GM23338 (cell line): ENCODE measurements around the gene ITIH5. TPM values are rescaled to one million over a fixed set of nuclear protein-coding genes. Genes with fewer than 3 reads are reported as not detected.

Experiments
- CREB1 ChIP-seq: fragments of 250-450 bp; sonication (Bioruptor Pico); IDR thresholded peaks from 2 replicates; pipeline ENCODE4 v1.5.0; 2020; ENCODE audit warnings: low read depth, mild to moderate bottlenecking, moderate library complexity
- CTCF ChIP-seq, 2 experiments: fragments of 200-600 bp in 1 of 2; sonication (generic) in 1 of 2; conservative IDR thresholded peaks; 2 replicates each; pipeline versions ENCODE4 v1.5.1 to v1.6.1; 2016 to 2017; ENCODE audit warnings: antibody characterized with exemption in 2 of 2, low read depth in 2 of 2, mild to moderate bottlenecking in 2 of 2, moderate library complexity in 1 of 2
- ETS1 ChIP-seq: IDR thresholded peaks from 2 replicates; pipeline ENCODE4 v1.6.1; 2016; ENCODE audit warnings: antibody characterized with exemption
- EZH2 ChIP-seq: fragments of 200-600 bp; sonication (generic); IDR thresholded peaks from one replicate; pipeline ENCODE4 v1.8.0; 2017; ENCODE audit warnings: antibody characterized with exemption, mild to moderate bottlenecking, low read depth; ENCODE audit not compliant: unreplicated experiment
- JUNB ChIP-seq: IDR thresholded peaks from one replicate; pipeline ENCODE4 v1.6.1; 2016; ENCODE audit warnings: antibody characterized with exemption; ENCODE audit not compliant: unreplicated experiment
- NANOG ChIP-seq: IDR thresholded peaks from 2 replicates; pipeline ENCODE4 v1.6.1; 2016; ENCODE audit warnings: antibody characterized with exemption, borderline replicate concordance
- POLR2AphosphoS5 ChIP-seq: IDR thresholded peaks from 2 replicates; pipeline ENCODE4 v1.6.1; 2016; ENCODE audit warnings: antibody characterized with exemption, low read depth
- STAT1 ChIP-seq: IDR thresholded peaks from one replicate; pipeline ENCODE4 v1.6.1; 2016; ENCODE audit warnings: antibody characterized with exemption; ENCODE audit not compliant: unreplicated experiment
- ZNF114 ChIP-seq: fragments of 250-450 bp; sonication (Bioruptor Pico); IDR thresholded peaks from 2 replicates; pipeline ENCODE4 v1.5.0; 2020; ENCODE audit warnings: mild to moderate bottlenecking, moderate library complexity
- ZNF331 ChIP-seq: fragments of 250-450 bp; sonication (Bioruptor Pico); IDR thresholded peaks from 2 replicates; pipeline ENCODE4 v1.5.0; 2020; ENCODE audit warnings: low read depth, mild to moderate bottlenecking, moderate library complexity
- ZNF462 ChIP-seq: fragments of 250-450 bp; sonication (Bioruptor Pico); IDR thresholded peaks from 2 replicates; pipeline ENCODE4 v1.5.0; 2020; ENCODE audit warnings: mild to moderate bottlenecking, moderate library complexity
- polyA plus RNA-seq: library from polyadenylated mRNA; unstranded; fragments of >200 nt; fragmentation: Nextera tagmentation; extraction: Ambion mirVana; gene quantifications from 2 replicates; pipeline ENCODE4 v1.2.1, GENCODE V29; 2016
- total RNA-seq: library from RNA; depleted of rRNA; stranded (reverse); fragments of >200 nt; shearing (Covaris generic); gene quantifications from 2 replicates; pipeline ENCODE4 v1.2.3, GENCODE V29; 2014

Gene ITIH5
- total and polyA plus RNA-seq, 2 experiments from 2014 or later, result 0.99 to 2.2 TPM

GRCh38 chr10:7580520-7580919, 86.2 kb downstream of the ITIH5 start (continued):
- TF ChIP-seq ZNF462, result no peak
- no peak for TF ChIP-seq EZH2
- no peak for TF ChIP-seq JUNB
- TF ChIP-seq NANOG, result no peak
- no peak for TF ChIP-seq CTCF (conservative IDR thresholded peaks at IDR 0.05; ENCODE audit: low read depth in 2 of 2)
- no peak for TF ChIP-seq ZNF114 (CRISPR knock-in tag)
- no peak for TF ChIP-seq STAT1
- no peak for TF ChIP-seq CREB1
- TF ChIP-seq ETS1, result no peak
- no peak for TF ChIP-seq ZNF331 (CRISPR knock-in tag)
- TF ChIP-seq POLR2AphosphoS5, result no peak
